ENCODE measurements around the gene FHL1. TPM values are rescaled to one million over a fixed set of nuclear protein-coding genes. Genes with fewer than 3 reads are reported as not detected.
A peak's percentile ranks its signal among the peaks of the same experiment; 100 is the strongest.

Gene FHL1
- total RNA-seq, 1 donor from 2014 or later: 248 TPM

DNA sequence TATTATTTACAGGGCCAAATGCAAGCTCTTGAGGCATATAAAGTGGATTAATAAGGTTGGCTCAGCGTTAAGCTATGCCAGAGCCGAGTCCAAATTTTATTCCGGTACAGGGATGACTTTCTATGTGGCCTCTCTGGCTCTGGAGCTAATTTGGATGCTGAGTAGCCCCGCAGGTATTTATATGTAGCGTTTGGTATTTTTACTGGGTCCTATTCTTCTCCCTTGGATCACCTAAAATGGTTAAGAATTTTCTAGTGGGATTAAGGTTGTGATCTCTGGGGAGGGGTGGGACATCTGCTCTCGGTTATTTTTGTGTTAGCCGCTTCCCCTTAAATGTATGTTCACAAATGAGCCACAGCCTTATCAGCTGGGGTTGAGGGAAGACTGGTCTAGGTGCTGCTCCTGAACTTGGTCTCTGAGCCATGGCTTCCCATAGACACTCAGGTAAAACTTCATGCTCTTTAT, 49.4 kb downstream of the FHL1 start:
- Histone ChIP-seq H3K27ac (no peak overlapping the region), H3K27me3 (ENCODE audit: low read depth) (no peaks in the 10 kb centered on the region), H3K9me3 (no peaks in the 10 kb centered on the region), H3K4me3 (no peak overlapping the region), H3K4me1 (peaks cover 26% of the 10 kb centered on the region), H3K36me3 (no peaks in the 10 kb centered on the region)
- ATAC-seq (no peak), DNase-seq (no peak)
- TF ChIP-seq, protein P1, sequence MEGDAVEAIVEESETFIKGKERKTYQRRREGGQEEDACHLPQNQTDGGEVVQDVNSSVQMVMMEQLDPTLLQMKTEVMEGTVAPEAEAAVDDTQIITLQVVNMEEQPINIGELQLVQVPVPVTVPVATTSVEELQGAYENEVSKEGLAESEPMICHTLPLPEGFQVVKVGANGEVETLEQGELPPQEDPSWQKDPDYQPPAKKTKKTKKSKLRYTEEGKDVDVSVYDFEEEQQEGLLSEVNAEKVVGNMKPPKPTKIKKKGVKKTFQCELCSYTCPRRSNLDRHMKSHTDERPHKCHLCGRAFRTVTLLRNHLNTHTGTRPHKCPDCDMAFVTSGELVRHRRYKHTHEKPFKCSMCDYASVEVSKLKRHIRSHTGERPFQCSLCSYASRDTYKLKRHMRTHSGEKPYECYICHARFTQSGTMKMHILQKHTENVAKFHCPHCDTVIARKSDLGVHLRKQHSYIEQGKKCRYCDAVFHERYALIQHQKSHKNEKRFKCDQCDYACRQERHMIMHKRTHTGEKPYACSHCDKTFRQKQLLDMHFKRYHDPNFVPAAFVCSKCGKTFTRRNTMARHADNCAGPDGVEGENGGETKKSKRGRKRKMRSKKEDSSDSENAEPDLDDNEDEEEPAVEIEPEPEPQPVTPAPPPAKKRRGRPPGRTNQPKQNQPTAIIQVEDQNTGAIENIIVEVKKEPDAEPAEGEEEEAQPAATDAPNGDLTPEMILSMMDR (IDR thresholded peaks at IDR 0.05): no peak
- intact Hi-C loops (cut with DNase I): no loop called here

DNA sequence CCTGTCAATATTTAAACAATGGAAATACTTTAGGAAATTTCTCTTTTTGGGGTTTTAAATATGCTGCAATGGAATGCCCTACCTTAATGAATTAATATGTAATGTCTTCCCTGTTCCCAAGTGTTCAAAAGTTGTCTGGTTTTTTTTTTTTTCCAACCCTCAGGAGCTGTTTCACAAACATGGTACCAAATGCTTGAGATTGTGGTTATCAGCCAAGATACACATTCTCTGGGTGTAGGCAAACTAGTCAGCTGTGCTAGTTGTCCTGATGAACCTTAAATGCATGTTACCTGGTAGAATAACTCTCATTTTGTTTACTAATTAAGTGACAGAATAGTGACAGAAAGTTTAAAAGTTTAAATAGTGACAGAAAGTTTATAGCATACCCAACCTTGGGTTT, 50.7 kb downstream of the FHL1 start:
- Histone ChIP-seq H3K9me3 (no peaks in the 10 kb centered on the region), H3K4me1 (peaks cover 26% of the 10 kb centered on the region), H3K27ac (no peak overlapping the region), H3K36me3 (no peaks in the 10 kb centered on the region), H3K4me3 (no peak overlapping the region), H3K27me3 (ENCODE audit: low read depth) (no peaks in the 10 kb centered on the region)
- DNase-seq: no peak
- TF ChIP-seq, protein P1 (IDR thresholded peaks at IDR 0.05): no peak
- ATAC-seq: peak in 1 of 2 donors; percentile 29
- intact Hi-C loops (cut with DNase I): no loop called here

DNA sequence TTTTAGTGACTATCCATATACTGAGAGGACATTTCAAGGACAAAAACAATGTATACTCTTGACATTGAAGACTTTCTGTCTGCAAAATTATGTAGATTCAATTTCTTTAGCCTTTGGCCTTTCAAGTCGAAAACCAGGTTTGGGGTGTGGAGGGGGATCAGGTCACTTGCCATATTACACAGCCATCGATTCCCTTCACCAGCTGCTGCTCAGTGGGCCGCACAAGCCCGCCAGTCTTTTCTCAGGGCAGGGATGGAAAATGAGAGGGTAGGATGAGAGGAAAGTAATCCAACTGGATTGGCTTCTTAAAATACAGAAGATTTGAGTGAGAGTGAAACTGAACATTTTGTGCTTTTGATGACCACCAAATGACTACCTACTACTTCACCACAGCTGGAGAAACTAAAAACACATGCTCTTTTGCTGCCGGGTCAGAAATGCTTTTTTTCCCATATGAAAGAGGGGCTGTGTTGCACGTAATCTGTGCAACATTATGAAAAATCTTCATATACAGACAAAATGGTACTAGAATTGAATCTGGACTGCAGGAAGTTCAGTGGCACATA, 51.4 kb downstream of the FHL1 start:
- no peaks in the 10 kb centered on the region for H3K9me3 ChIP-seq
- no peaks in the 10 kb centered on the region for H3K27me3 ChIP-seq (ENCODE audit: low read depth)
- intact Hi-C loops (cut with DNase I): no loop called here
- H3K4me1 ChIP-seq: peaks cover 29% of the 10 kb centered on the region
- H3K27ac ChIP-seq: no peak overlapping the region
- no peak for DNase-seq
- TF ChIP-seq, protein P1 (IDR thresholded peaks at IDR 0.05): no peak
- H3K36me3 ChIP-seq: no peaks in the 10 kb centered on the region
- ATAC-seq: no peak
- no peak overlapping the region for H3K4me3 ChIP-seq

- H3K4me1 ChIP-seq: peaks cover 34% of the 10 kb centered on the region
- H3K27me3 ChIP-seq (ENCODE audit: low read depth): no peaks in the 10 kb centered on the region
- H3K36me3 ChIP-seq: no peaks in the 10 kb centered on the region
- TF ChIP-seq, protein P1 (IDR thresholded peaks at IDR 0.05): no peak
- ATAC-seq (no peak), DNase-seq (no peak)
- no peaks in the 10 kb centered on the region for H3K9me3 ChIP-seq
- intact Hi-C loops (cut with DNase I): no loop called here
- no peak overlapping the region for H3K4me3 ChIP-seq
- H3K27ac ChIP-seq: no peak overlapping the region
Measured at GRCh38 chrX:136199365-136199764, 52.0 kb downstream of the FHL1 start.

GRCh38 chrX:136200466-136200865, 53.1 kb downstream of the FHL1 start:
- TF ChIP-seq, protein P1 (IDR thresholded peaks at IDR 0.05): peak; percentile 31
- no peak for DNase-seq
- ATAC-seq: peak; percentile 31 to 60
- Histone ChIP-seq H3K36me3 (no peaks in the 10 kb centered on the region), H3K4me3 (no peak overlapping the region), H3K27ac (peak overlapping the region; percentile 24), H3K4me1 (peaks cover 35% of the 10 kb centered on the region), H3K27me3 (ENCODE audit: low read depth) (no peaks in the 10 kb centered on the region), H3K9me3 (no peaks in the 10 kb centered on the region)
- intact Hi-C loops (cut with DNase I): no loop called here
